Lower lobe of right lung (tissue), 2 donors: ENCODE measurements around the gene MLST8. TPM values are rescaled to one million over a fixed set of nuclear protein-coding genes. Genes with fewer than 3 reads are reported as not detected.
A peak's percentile ranks its signal among the peaks of the same experiment; 100 is the strongest.

Experiments used
- ATAC-seq, 2 donors: fragments of 200-7000 bp; cut with Tn5 transposase; one replicate each; pipeline ENCODE4 v1.9.1; 2020 to 2022; ENCODE audit warnings: mild to moderate bottlenecking in 2 of 2, moderate library complexity in 2 of 2
- DNase-seq: peaks from one replicate; pipeline ENCODE4 v3.0.0-alpha.2; 2020
- H3K27ac ChIP-seq: fragments of 200-600 bp; one replicate; pipeline ENCODE4 v1.8.0; 2022
- H3K27me3 ChIP-seq: fragments of 200-600 bp; one replicate; pipeline ENCODE4 v1.8.0; 2022; ENCODE audit warnings: low read depth
- H3K36me3 ChIP-seq: fragments of 200-600 bp; one replicate; pipeline ENCODE4 v1.8.0; 2022; ENCODE audit warnings: mild to moderate bottlenecking
- H3K4me1 ChIP-seq: fragments of 200-600 bp; one replicate; pipeline ENCODE4 v1.8.0; 2022
- H3K4me3 ChIP-seq: fragments of 200-600 bp; one replicate; pipeline ENCODE4 v1.8.0; 2022; ENCODE audit warnings: mild to moderate bottlenecking
- H3K9me3 ChIP-seq: fragments of 200-600 bp; one replicate; pipeline ENCODE4 v1.8.0; 2022
- CTCF ChIP-seq: fragments of 200-600 bp; IDR thresholded peaks from one replicate; pipeline ENCODE4 v1.8.0; 2022; ENCODE audit warnings: antibody characterized with exemption, mild to moderate bottlenecking
- intact Hi-C: fragments of 100-400 bp; cut with DNase I; formaldehyde crosslinking; loops from one replicate; pipeline ENCODE4 v1.11.0; 2022
- long read RNA-seq: library from polyadenylated mRNA; unstranded; transcript quantifications from one replicate; pipeline ENCODE4 v2.0.0, GENCODE V29; 2021
- total RNA-seq: library from RNA; stranded (reverse); fragmentation: NEBNext Ultra II Directional; extraction: Animal tissue kit (Norgen Biotek cat#: 25700); gene quantifications from one replicate; pipeline ENCODE4 v1.2.1, GENCODE V29; 2021
- donor health status: DM: no; HTN: yes; CAD: no; lungs with severe emphysema.

Gene MLST8
- total RNA-seq: 26.6 TPM
- long read RNA-seq, transcript MLST8-232 (9 exons, 1,870 nt): major isoform, 31 of 101 reads
- long read RNA-seq, transcript MLST8-215 (9 exons, 1,861 nt): minor isoform, 5 of 101 reads
- long read RNA-seq, transcript MLST8-203 (9 exons, 1,691 nt): minor isoform, 19 of 101 reads
- long read RNA-seq, partial matches to known transcripts: 15 of 101 reads
- long read RNA-seq, other reads (novel, unspliced or antisense): 19 of 101 reads

GRCh38 chr16:2205104-2205966, at the start of gene MLST8:
Gene MLST8 (plus strand): TSS chr16:2205454. CDS start chr16:2206086, 632 bp downstream.
- Histone ChIP-seq H3K27me3 (no peaks in the 10 kb centered on the region), H3K27ac (peak within 1 kb of the TSS; percentile 99), H3K36me3 (peaks cover 34% of the 10 kb centered on the region), H3K9me3 (no peaks in the 10 kb centered on the region), H3K4me1 (peaks cover 23% of the 10 kb centered on the region), H3K4me3 (peak within 1 kb of the TSS; percentile 86)
- TF ChIP-seq CTCF: peak; percentile 38
- ATAC-seq: peak; percentile 92 to 97
- peak; percentile 91 for DNase-seq
- intact Hi-C loops: no loop called here

GRCh38 chr16:2155977-2156848, 49.0 kb upstream of the MLST8 start:
- TF ChIP-seq CTCF: no peak
- Histone ChIP-seq H3K27me3 (no peaks in the 10 kb centered on the region), H3K4me3 (peak overlapping the region; percentile 75), H3K4me1 (peaks cover 86% of the 10 kb centered on the region), H3K27ac (peak overlapping the region; percentile 83), H3K9me3 (no peaks in the 10 kb centered on the region), H3K36me3 (peaks cover 21% of the 10 kb centered on the region)
- intact Hi-C loops: no loop called here
- DNase-seq: peak; percentile 66
- ATAC-seq: no peak

- Histone ChIP-seq H3K9me3 (no peaks in the 10 kb centered on the region), H3K4me3 (peak overlapping the region; percentile 75), H3K27ac (peak overlapping the region; percentile 83), H3K36me3 (peaks cover 16% of the 10 kb centered on the region), H3K27me3 (no peaks in the 10 kb centered on the region), H3K4me1 (peaks cover 86% of the 10 kb centered on the region)
- no peak for TF ChIP-seq CTCF
- ATAC-seq (no peak), DNase-seq (no peak)
- intact Hi-C loops: no loop called here
Measured at GRCh38 chr16:2156849-2157224, 48.4 kb upstream of the MLST8 start.

GRCh38 chr16:2157480-2158261, 47.6 kb upstream of the MLST8 start:
- Histone ChIP-seq H3K4me1 (peaks cover 79% of the 10 kb centered on the region), H3K36me3 (peaks cover 11% of the 10 kb centered on the region), H3K4me3 (no peak overlapping the region), H3K27ac (peak overlapping the region; percentile 75), H3K27me3 (no peaks in the 10 kb centered on the region), H3K9me3 (no peaks in the 10 kb centered on the region)
- no peak for TF ChIP-seq CTCF
- intact Hi-C loops: no loop called here
- no peak for ATAC-seq
- no peak for DNase-seq

GRCh38 chr16:2158262-2158638, 47.0 kb upstream of the MLST8 start:
- intact Hi-C loops: no loop called here

More at GRCh38 chr16:2158262-2158638, 47.0 kb upstream of the MLST8 start:
- no peaks in the 10 kb centered on the region for H3K27me3 ChIP-seq
- TF ChIP-seq CTCF: no peak
- no peaks in the 10 kb centered on the region for H3K9me3 ChIP-seq
- H3K4me3 ChIP-seq: no peak overlapping the region
- peak overlapping the region; percentile 75 for H3K27ac ChIP-seq
- peaks cover 73% of the 10 kb centered on the region for H3K4me1 ChIP-seq
- DNase-seq: no peak
- ATAC-seq: no peak
- H3K36me3 ChIP-seq: peaks cover 6% of the 10 kb centered on the region
